PC-9 (cell line): ENCODE measurements around the gene GPATCH2.

Experiments used
- CTCF ChIP-seq: fragments of 200-600 bp; sonication (generic); conservative IDR thresholded peaks from 2 replicates; pipeline ENCODE4 v1.6.1; 2017; ENCODE audit warnings: mixed run types, antibody characterized with exemption, mild to moderate bottlenecking, moderate library complexity
- EZH2 ChIP-seq: fragments of 200-600 bp; sonication (generic); IDR thresholded peaks from 2 replicates; pipeline ENCODE4 v1.8.0; 2017; ENCODE audit warnings: antibody characterized with exemption, low read depth

GRCh38 chr1:217465102-217465501 is 165.8 kb downstream of the GPATCH2 start:
- TF ChIP-seq CTCF (no peak), EZH2 (no peak)
